K562 (cell line): ENCODE results near the gene ZNF107. TPM values are rescaled to one million over a fixed set of nuclear protein-coding genes. Genes with fewer than 3 reads are reported as not detected.

ENCODE experiments used
- ATAC-seq: fragments of 200-7000 bp; cut with Tn5 transposase; 3 replicates; pipeline ENCODE4 v1.9.1; 2020; ENCODE audit warnings: moderate library complexity
- BruUV-seq: library from RNA; stranded (reverse); fragments of 400-500 nt; replicated peaks from 2 replicates; lab custom pipeline; 2021; lab: Mats Ljungman, UMichigan
- CTCF ChIA-PET: fragments of 300-600 bp; formaldehyde crosslinking; extraction: SDS; loops from one replicate; lab custom pipeline; 2021; ENCODE audit warnings: low intra/inter-chr PET ratio; lab: Yijun Ruan, JAX
- POLR2A ChIA-PET: fragments of 300-600, 350-650 bp; sonication (Branson Sonifier 250); formaldehyde crosslinking; extraction: SDS; loops from one replicate; lab custom pipeline; 2021; ENCODE audit warnings: antibody characterized with exemption, inconsistent platforms; lab: Yijun Ruan, JAX
- DNase-seq, 4 experiments: peaks; one replicate each; pipeline versions ENCODE4 v3.0.0 to v3.0.0-alpha.2; 2011 to 2018; ENCODE audit warnings: low spot score in 3 of 4, mixed read lengths in 3 of 4; ENCODE audit errors: extremely low read depth in 1 of 4
- FAIRE-seq: peaks from 2 replicates; lab custom pipeline; 2011; peaks lifted over from hg19 to GRCh38; lab: Jason Lieb, UNC
- H2AFZ ChIP-seq: 2 replicates; pipeline ENCODE4 v1.6.0; 2011; ENCODE audit warnings: low read depth, low read length, control low read depth, inconsistent platforms
- H3K27ac ChIP-seq: fragments of 200-600 bp; 3 replicates; pipeline ENCODE4 v1.8.0; 2011; ENCODE audit warnings: low read depth, mild to moderate bottlenecking, control low read depth, inconsistent platforms, low read length, moderate library complexity, mixed read lengths; ENCODE audit errors: extremely low read depth
- H3K27me3 ChIP-seq, 2 experiments: fragments of 300-600 bp in 1 of 2; 2 replicates in 1 of 2; 3 replicates in 1 of 2; pipeline versions ENCODE4 v1.6.0 to v1.8.0; 2011; ENCODE audit warnings: inconsistent platforms in 2 of 2, low read length in 2 of 2, mild to moderate bottlenecking in 1 of 2, mixed read lengths in 1 of 2, moderate library complexity in 1 of 2; ENCODE audit not compliant: control insufficient read depth in 2 of 2, insufficient read depth in 2 of 2
- H3K36me3 ChIP-seq: fragments of 300-600 bp; 3 replicates; pipeline ENCODE4 v1.8.0; 2011; ENCODE audit warnings: mild to moderate bottlenecking, low read length, inconsistent platforms; ENCODE audit not compliant: control insufficient read depth, insufficient read depth
- H3K4me1 ChIP-seq, 2 experiments: fragments of 200-600 bp in 1 of 2; replicated peaks in 1 of 2; 2 replicates in 1 of 2; 3 replicates in 1 of 2; pipeline versions ENCODE4 v1.5.1 to v1.8.0; 2011; ENCODE audit warnings: inconsistent platforms in 2 of 2, low read length in 2 of 2, mild to moderate bottlenecking in 1 of 2, mixed read lengths in 1 of 2, moderate library complexity in 1 of 2; ENCODE audit not compliant: control insufficient read depth in 2 of 2, insufficient read depth in 2 of 2
- H3K4me2 ChIP-seq: 2 replicates; pipeline ENCODE4 v1.6.1; 2011; ENCODE audit warnings: low read length, control low read depth, inconsistent platforms, mixed read lengths; ENCODE audit not compliant: insufficient read depth
- H3K4me3 ChIP-seq: fragments of 200-600 bp; sonication (generic), shearing (Covaris generic); 2 replicates; pipeline ENCODE4 v1.5.1; 2016; ENCODE audit warnings: control low read depth, inconsistent platforms
- H3K79me2 ChIP-seq: fragments of 200-600 bp; 3 replicates; pipeline ENCODE4 v1.8.0; 2011; ENCODE audit warnings: low read length, inconsistent platforms; ENCODE audit not compliant: control insufficient read depth, insufficient read depth
- H3K9ac ChIP-seq, 2 experiments: 2 replicates each; pipeline versions ENCODE4 v1.6.0 to v1.6.1; 2011; ENCODE audit warnings: low read depth in 2 of 2, low read length in 2 of 2, control low read depth in 1 of 2, inconsistent platforms in 1 of 2, mild to moderate bottlenecking in 1 of 2, mixed read lengths in 1 of 2; ENCODE audit not compliant: insufficient read depth in 1 of 2
- H3K9me1 ChIP-seq: one replicate; pipeline ENCODE4 v1.6.0; 2011; ENCODE audit warnings: inconsistent platforms, mild to moderate bottlenecking, low read length, moderate library complexity; ENCODE audit not compliant: control insufficient read depth, insufficient read depth
- H3K9me3 ChIP-seq: replicated peaks from 2 replicates; pipeline ENCODE4 v1.5.1; 2011; ENCODE audit warnings: low read depth, low read length, inconsistent platforms; ENCODE audit not compliant: control insufficient read depth, insufficient read depth
- H4K20me1 ChIP-seq: replicated peaks from 2 replicates; pipeline ENCODE4 v1.6.1; 2011; ENCODE audit warnings: low read length, inconsistent platforms, mixed read lengths; ENCODE audit not compliant: control insufficient read depth, insufficient read depth
- FOXP1 ChIP-seq: sonication (generic); formaldehyde crosslinking; IDR thresholded peaks from 2 replicates; pipeline ENCODE4 v1.8.0; 2022; ENCODE audit warnings: mild to moderate bottlenecking, missing genetic modification reagents
- HCFC1 ChIP-seq: IDR thresholded peaks from 2 replicates; pipeline ENCODE4 v1.6.1; 2012; ENCODE audit warnings: low read depth, low read length, improper control_type of control experiment
- WHSC1 ChIP-seq: IDR thresholded peaks from one replicate; pipeline ENCODE4 v1.6.1; 2012; ENCODE audit warnings: low read length, control low read depth, inconsistent platforms
- ZBTB1 ChIP-seq: sonication (generic); formaldehyde crosslinking; IDR thresholded peaks from 2 replicates; pipeline ENCODE4 v1.8.1; 2023; ENCODE audit warnings: missing genetic modification reagents, low read depth, mild to moderate bottlenecking, borderline replicate concordance
- ZNF121 ChIP-seq: sonication (generic); formaldehyde crosslinking; conservative IDR thresholded peaks from 2 replicates; pipeline ENCODE4 v1.8.0; 2022; ENCODE audit warnings: missing genetic modification reagents
- ZNF140 ChIP-seq: fragments of 250-450 bp; sonication (Bioruptor Pico); IDR thresholded peaks from 2 replicates; pipeline ENCODE4 v1.8.0; 2021; ENCODE audit warnings: moderate library complexity, mild to moderate bottlenecking, inconsistent platforms
- ZNF217 ChIP-seq: sonication (generic); formaldehyde crosslinking; IDR thresholded peaks from 2 replicates; pipeline ENCODE4 v1.8.0; 2022; ENCODE audit warnings: mild to moderate bottlenecking, missing genetic modification reagents
- ZNF583 ChIP-seq: fragments of 250-450 bp; sonication (Bioruptor Pico); IDR thresholded peaks from 2 replicates; pipeline ENCODE4 v1.4.0; 2020
- ZNF644 ChIP-seq: fragments of 200-800 bp; sonication (Bioruptor generic); IDR thresholded peaks from 2 replicates; pipeline ENCODE4 v1.6.1; 2016; ENCODE audit warnings: low read depth, missing genetic modification characterization, missing compliant biosample characterization
- ZSCAN29 ChIP-seq: fragments of 450-650 bp; IDR thresholded peaks from 2 replicates; pipeline ENCODE4 v1.6.1; 2017
- WGBS: fragments of 100-300 bp; shearing (Covaris generic); methylation state at CpG from one replicate; pipeline ENCODE4 v1.1.6; 2016; ENCODE audit warnings: low coverage, mixed read lengths; ENCODE audit not compliant: insufficient coverage; ENCODE audit errors: missing lambda C conversion rate; 5-methylcytosine and 5-hydroxymethylcytosine counted together
- in situ Hi-C: fragments of 300-500 bp; cut with MboI; formaldehyde crosslinking; loops from 4 replicates; pipeline ENCODE4 v1.15.0; 2018; ENCODE audit warnings: inconsistent platforms, mixed read lengths
- intact Hi-C: fragments of 100-400 bp; cut with micrococcal nuclease; formaldehyde crosslinking; loops from 2 replicates; pipeline ENCODE4 v1.14.2; 2022
- polyA plus RNA-seq, 8 experiments: library from polyadenylated mRNA; depleted of rRNA in 4 of 8; stranded (reverse) in 5 of 8; unstranded in 3 of 8; fragments of >200 nt; fragmentation: Nextera tagmentation in 2 of 8; fragmentation: Illumina TruSeq in 1 of 8; extraction: Ambion mirVana in 2 of 8; extraction: Trizol in 1 of 8; gene quantifications; 2 replicates each; pipeline versions ENCODE4 v1.2.1 to v1.2.3, GENCODE V29; 2011 to 2014; ENCODE audit warnings: inconsistent platforms in 1 of 8, missing spikeins in 1 of 8
- total RNA-seq, 7 experiments: library from RNA; depleted of rRNA in 6 of 7; stranded (reverse); fragments of >200 nt in 6 of 7; fragmentation: Illumina TruSeq in 2 of 7; extraction: Trizol in 2 of 7; gene quantifications; 2 replicates each; pipeline versions ENCODE4 v1.2.1 to v1.2.3, GENCODE V29; 2011 to 2021; ENCODE audit warnings: low replicate concordance in 1 of 7
- TF ChIP-seq, protein P1 (sequence below): IDR thresholded peaks from 3 replicates; pipeline ENCODE4 v1.6.1; 2011; ENCODE audit warnings: borderline replicate concordance, mild to moderate bottlenecking; ENCODE audit not compliant: insufficient read length, insufficient read depth
- TF ChIP-seq, protein P2 (sequence below): fragments of 250-450 bp; sonication (Bioruptor Pico); IDR thresholded peaks from 2 replicates; pipeline ENCODE4 v1.9.0; 2021; ENCODE audit warnings: mild to moderate bottlenecking, inconsistent platforms
- TF ChIP-seq, protein P3 (sequence below): fragments of 250-450 bp; sonication (Bioruptor Pico); IDR thresholded peaks from 2 replicates; pipeline ENCODE4 v1.5.0; 2021; ENCODE audit warnings: mild to moderate bottlenecking, moderate library complexity
- TF ChIP-seq, protein P4 (sequence below), 3 experiments: fragments of 200-800 bp in 1 of 3; sonication (Bioruptor generic) in 1 of 3; sonication (generic) in 1 of 3; formaldehyde crosslinking in 1 of 3; IDR thresholded peaks; 2 replicates each; pipeline versions ENCODE4 v1.6.1 to v1.8.0; 2016 to 2022; ENCODE audit warnings: mild to moderate bottlenecking in 2 of 3, missing compliant biosample characterization in 2 of 3, missing genetic modification characterization in 2 of 3, missing genetic modification reagents in 1 of 3

The ZNF107 gene
- total and polyA plus RNA-seq, 9 of the 15 experiments (the other 6 are each of a cell fraction or from before 2014, with no cell fraction given), result 2.4 to 14.2 (median 7.9) TPM

DNA sequence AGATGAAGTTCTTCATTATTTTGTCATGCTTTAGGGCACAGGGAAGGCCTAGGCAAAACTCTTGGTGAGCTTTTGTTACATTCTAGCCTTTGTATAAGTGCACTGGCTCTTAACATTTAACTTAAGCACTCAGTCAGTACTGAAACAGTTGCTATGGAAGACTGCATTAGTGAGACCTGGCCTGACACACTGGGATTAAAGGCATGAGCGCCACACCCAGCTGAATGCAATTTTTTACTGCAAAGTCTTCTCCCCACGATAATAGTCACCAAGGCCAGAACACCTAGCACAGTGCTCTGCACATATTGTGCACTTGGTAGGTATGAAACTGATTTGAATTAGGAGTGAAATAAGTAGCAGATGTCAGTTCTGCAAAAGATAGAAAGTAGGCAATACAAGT lies 87.1 kb downstream of the ZNF107 start:
- CTCF ChIA-PET, result no interaction called here
- in situ Hi-C loops (no loop called here), intact Hi-C loops (loop anchor here (10.0 kb wide), 1 partner anchor 78 kb away; no protein-coding TSS in a partner anchor)
- Histone ChIP-seq H3K79me2 (no peaks in the 10 kb centered on the region), H3K9ac (no peak overlapping the region), H2AFZ (peak overlapping the region; percentile 52; the same call in 1 of the 2 replicates), H3K4me1 (no peaks in the 10 kb centered on the region), H3K36me3 (no peaks in the 10 kb centered on the region), H3K9me3 (no peaks in the 10 kb centered on the region), H3K4me3 (no peak overlapping the region), H4K20me1 (no peaks in the 10 kb centered on the region), H3K27me3 (no peaks in the 10 kb centered on the region), H3K9me1 (no peaks in the 10 kb centered on the region), H3K27ac (no peak overlapping the region), H3K4me2 (no peak overlapping the region)
- POLR2A ChIA-PET, result interaction anchor here (1.4 kb wide), 1 partner anchor 13 kb away, joined by 5 read pairs; no protein-coding TSS in a partner anchor
- DNase-seq, result no peak
- TF ChIP-seq ZSCAN29 (no peak), ZNF583 (CRISPR knock-in tag) (no peak), FOXP1 (CRISPR knock-in tag) (no peak), ZNF121 (CRISPR knock-in tag) (no peak), ZNF140 (no peak), ZBTB1 (CRISPR knock-in tag) (no peak), ZNF644 (tag) (no peak), ZNF217 (CRISPR knock-in tag) (no peak), WHSC1 (no peak), HCFC1 (no peak)
- TF ChIP-seq, protein P1, sequence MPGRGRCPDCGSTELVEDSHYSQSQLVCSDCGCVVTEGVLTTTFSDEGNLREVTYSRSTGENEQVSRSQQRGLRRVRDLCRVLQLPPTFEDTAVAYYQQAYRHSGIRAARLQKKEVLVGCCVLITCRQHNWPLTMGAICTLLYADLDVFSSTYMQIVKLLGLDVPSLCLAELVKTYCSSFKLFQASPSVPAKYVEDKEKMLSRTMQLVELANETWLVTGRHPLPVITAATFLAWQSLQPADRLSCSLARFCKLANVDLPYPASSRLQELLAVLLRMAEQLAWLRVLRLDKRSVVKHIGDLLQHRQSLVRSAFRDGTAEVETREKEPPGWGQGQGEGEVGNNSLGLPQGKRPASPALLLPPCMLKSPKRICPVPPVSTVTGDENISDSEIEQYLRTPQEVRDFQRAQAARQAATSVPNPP, result no peak
- TF ChIP-seq, protein P2, sequence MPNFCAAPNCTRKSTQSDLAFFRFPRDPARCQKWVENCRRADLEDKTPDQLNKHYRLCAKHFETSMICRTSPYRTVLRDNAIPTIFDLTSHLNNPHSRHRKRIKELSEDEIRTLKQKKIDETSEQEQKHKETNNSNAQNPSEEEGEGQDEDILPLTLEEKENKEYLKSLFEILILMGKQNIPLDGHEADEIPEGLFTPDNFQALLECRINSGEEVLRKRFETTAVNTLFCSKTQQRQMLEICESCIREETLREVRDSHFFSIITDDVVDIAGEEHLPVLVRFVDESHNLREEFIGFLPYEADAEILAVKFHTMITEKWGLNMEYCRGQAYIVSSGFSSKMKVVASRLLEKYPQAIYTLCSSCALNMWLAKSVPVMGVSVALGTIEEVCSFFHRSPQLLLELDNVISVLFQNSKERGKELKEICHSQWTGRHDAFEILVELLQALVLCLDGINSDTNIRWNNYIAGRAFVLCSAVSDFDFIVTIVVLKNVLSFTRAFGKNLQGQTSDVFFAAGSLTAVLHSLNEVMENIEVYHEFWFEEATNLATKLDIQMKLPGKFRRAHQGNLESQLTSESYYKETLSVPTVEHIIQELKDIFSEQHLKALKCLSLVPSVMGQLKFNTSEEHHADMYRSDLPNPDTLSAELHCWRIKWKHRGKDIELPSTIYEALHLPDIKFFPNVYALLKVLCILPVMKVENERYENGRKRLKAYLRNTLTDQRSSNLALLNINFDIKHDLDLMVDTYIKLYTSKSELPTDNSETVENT (CRISPR knock-in tag), result no peak
- TF ChIP-seq, protein P3, sequence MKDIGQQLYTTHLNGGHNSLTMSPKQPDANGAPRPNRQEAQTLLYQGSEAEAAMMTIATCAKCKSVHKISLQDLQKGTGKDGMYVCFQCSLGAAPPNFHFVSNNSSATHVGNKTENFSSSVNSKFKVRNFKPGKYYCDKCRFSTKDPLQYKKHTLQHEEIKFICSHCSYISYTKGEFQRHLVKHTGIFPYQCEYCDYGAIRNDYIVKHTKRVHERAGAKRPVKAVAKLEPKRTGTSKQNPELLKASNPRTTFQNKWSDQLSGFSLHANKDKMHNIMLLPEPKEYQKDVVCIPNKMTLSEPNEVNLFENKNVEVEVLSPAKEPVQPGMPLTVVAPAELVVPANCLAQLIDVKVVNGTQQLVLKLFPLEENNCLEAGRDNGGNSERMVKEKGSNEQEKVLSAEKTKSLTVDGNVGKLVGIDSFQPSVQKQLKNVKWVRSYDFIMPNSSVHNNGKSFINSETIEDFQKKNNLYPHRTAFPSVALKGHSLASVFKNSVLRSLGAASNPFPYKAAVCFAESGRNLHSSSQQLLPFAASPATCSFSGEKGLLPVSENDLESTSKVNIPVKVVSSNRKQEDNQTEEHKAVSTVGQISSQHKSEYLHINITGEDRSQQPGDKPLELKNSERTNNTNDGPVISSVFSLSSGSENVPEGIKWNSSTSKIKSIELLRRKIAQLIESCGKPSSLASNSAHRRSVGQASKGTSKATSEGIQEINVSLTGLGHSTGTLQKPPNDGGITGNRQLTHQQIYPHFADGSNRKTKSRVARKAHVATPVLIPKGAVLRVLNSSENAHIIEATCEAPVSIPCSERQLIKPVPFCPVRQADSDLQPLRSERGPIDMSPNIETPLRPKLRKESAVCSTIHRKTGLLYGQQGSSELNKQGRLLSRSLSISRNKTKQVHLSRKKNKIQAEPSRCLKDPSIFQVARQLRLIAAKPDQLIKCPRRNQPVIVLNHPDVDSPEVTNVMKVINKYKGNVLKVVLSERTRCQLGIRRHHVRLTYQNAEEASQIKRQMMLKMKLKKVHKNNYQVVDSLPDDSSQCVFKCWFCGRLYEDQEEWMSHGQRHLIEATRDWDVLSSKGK (CRISPR knock-in tag), result no peak
- TF ChIP-seq, protein P4, sequence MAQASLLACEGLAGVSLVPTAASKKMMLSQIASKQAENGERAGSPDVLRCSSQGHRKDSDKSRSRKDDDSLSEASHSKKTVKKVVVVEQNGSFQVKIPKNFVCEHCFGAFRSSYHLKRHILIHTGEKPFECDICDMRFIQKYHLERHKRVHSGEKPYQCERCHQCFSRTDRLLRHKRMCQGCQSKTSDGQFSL (CRISPR knock-in tag; IDR thresholded peaks at IDR 0.05), result no peak
- TF ChIP-seq, protein P4 (tag; IDR thresholded peaks at IDR 0.05), result no peak
- ATAC-seq, result peak; percentile 63
- FAIRE-seq, result no peak
- 8% methylated on average over 2 of the region's 2 CpGs for WGBS
- BruUV-seq, result no TSS peak
